Neural cell (in vitro differentiated cells): Measurements from ENCODE around the gene PAIP2. TPM values are rescaled to one million over a fixed set of nuclear protein-coding genes. Genes with fewer than 3 reads are reported as not detected.

Source experiments
- H2AFZ ChIP-seq: fragments of 200-600, 300-800 bp; sonication (generic), shearing (Covaris generic); 2 replicates; pipeline ENCODE4 v1.6.0; 2014; ENCODE audit warnings: low read depth, mild to moderate bottlenecking, antibody characterized with exemption, low read length, moderate library complexity
- H3F3A ChIP-seq: fragments of 200-600 bp; shearing (Covaris generic); 2 replicates; pipeline ENCODE4 v1.6.1; 2016; ENCODE audit warnings: mild to moderate bottlenecking, moderate library complexity, mixed read lengths, antibody characterized with exemption, low read length; ENCODE audit not compliant: insufficient read depth, poor library complexity, severe bottlenecking
- H3K27ac ChIP-seq: fragments of 200-600, 300-800 bp; sonication (generic), shearing (Covaris generic); 2 replicates; pipeline ENCODE4 v1.5.1; 2014; ENCODE audit warnings: mild to moderate bottlenecking, low read length, moderate library complexity
- H3K27me3 ChIP-seq: fragments of 300-800, 200-600 bp; sonication (generic), shearing (Covaris generic); 2 replicates; pipeline ENCODE4 v1.6.0; 2014; ENCODE audit warnings: mild to moderate bottlenecking, low read depth, low read length, moderate library complexity; ENCODE audit not compliant: insufficient read depth
- H3K36me3 ChIP-seq: fragments of 300-800, 200-600 bp; sonication (generic), shearing (Covaris generic); 2 replicates; pipeline ENCODE4 v1.5.1; 2014; ENCODE audit warnings: mild to moderate bottlenecking, antibody characterized with exemption, low read length, moderate library complexity; ENCODE audit not compliant: insufficient read depth
- H3K4me2 ChIP-seq: fragments of 300-800, 200-600 bp; sonication (generic), shearing (Covaris generic); 2 replicates; pipeline ENCODE4 v1.6.0; 2014; ENCODE audit warnings: mild to moderate bottlenecking, low read length
- H3K4me3 ChIP-seq: fragments of 300-800, 200-600 bp; sonication (generic), shearing (Covaris generic); 2 replicates; pipeline ENCODE4 v1.5.1; 2014; ENCODE audit warnings: mild to moderate bottlenecking, low read length, moderate library complexity
- H3K79me2 ChIP-seq: fragments of 200-600 bp; shearing (Covaris generic); replicated peaks from 2 replicates; pipeline ENCODE4 v1.6.0; 2014; ENCODE audit warnings: mild to moderate bottlenecking, low read length, moderate library complexity; ENCODE audit not compliant: insufficient read depth
- H3K9ac ChIP-seq: fragments of 300-800, 200-600 bp; sonication (generic), shearing (Covaris generic); 2 replicates; pipeline ENCODE4 v1.6.1; 2016; ENCODE audit warnings: mild to moderate bottlenecking, low read length, mixed read lengths
- H3K9me2 ChIP-seq: fragments of 200-600 bp; shearing (Covaris generic); 2 replicates; pipeline ENCODE4 v1.6.1; 2016; ENCODE audit warnings: mild to moderate bottlenecking, low read length, mixed read lengths; ENCODE audit not compliant: insufficient read depth
- H3K9me3 ChIP-seq: fragments of 200-600, 300-800 bp; sonication (generic), shearing (Covaris generic); 2 replicates; pipeline ENCODE4 v1.6.1; 2016; ENCODE audit warnings: mild to moderate bottlenecking, mixed run types, low read length, moderate library complexity, mixed read lengths
- H4K20me1 ChIP-seq: fragments of 200-600 bp; shearing (Covaris generic); 2 replicates; pipeline ENCODE4 v1.6.1; 2016; ENCODE audit warnings: mild to moderate bottlenecking, mixed run types; ENCODE audit not compliant: insufficient read depth
- CTCF ChIP-seq: fragments of 450-650 bp; IDR thresholded peaks from 2 replicates; pipeline ENCODE4 v1.5.1; 2014; ENCODE audit warnings: antibody characterized with exemption, mild to moderate bottlenecking, moderate library complexity; ENCODE audit not compliant: poor library complexity, severe bottlenecking
- EP300 ChIP-seq: fragments of 450-650 bp; conservative IDR thresholded peaks from 2 replicates; pipeline ENCODE4 v1.6.1; 2014; ENCODE audit warnings: antibody characterized with exemption, mild to moderate bottlenecking, moderate library complexity; ENCODE audit not compliant: poor library complexity, severe bottlenecking
- EZH2 ChIP-seq: fragments of 200-600, 300-800 bp; shearing (Covaris generic), sonication (generic); IDR thresholded peaks from 2 replicates; pipeline ENCODE4 v1.6.1; 2014; ENCODE audit warnings: antibody characterized with exemption, low read length, borderline replicate concordance, mild to moderate bottlenecking; ENCODE audit not compliant: insufficient read depth, poor library complexity, severe bottlenecking
- MXI1 ChIP-seq: fragments of 450-650 bp; conservative IDR thresholded peaks from 2 replicates; pipeline ENCODE4 v1.6.1; 2014; ENCODE audit warnings: antibody characterized with exemption, mild to moderate bottlenecking; ENCODE audit not compliant: poor library complexity, severe bottlenecking
- POLR2AphosphoS5 ChIP-seq: IDR thresholded peaks from 2 replicates; pipeline ENCODE4 v1.6.1; 2012
- RAD21 ChIP-seq: fragments of 450-650 bp; conservative IDR thresholded peaks from 2 replicates; pipeline ENCODE4 v1.6.1; 2014; ENCODE audit warnings: antibody characterized with exemption, mild to moderate bottlenecking, moderate library complexity
- REST ChIP-seq: IDR thresholded peaks from 2 replicates; pipeline ENCODE4 v1.6.1; 2012; ENCODE audit warnings: borderline replicate concordance
- SMC3 ChIP-seq: fragments of 450-650 bp; conservative IDR thresholded peaks from 2 replicates; pipeline ENCODE4 v1.6.1; 2014; ENCODE audit warnings: antibody characterized with exemption, mild to moderate bottlenecking, moderate library complexity; ENCODE audit not compliant: poor library complexity
- TAF1 ChIP-seq: IDR thresholded peaks from 2 replicates; pipeline ENCODE4 v1.6.1; 2012; ENCODE audit warnings: low read depth
- polyA plus RNA-seq: library from polyadenylated mRNA; depleted of rRNA; stranded (reverse); fragments of >200 nt; gene quantifications from 2 replicates; pipeline ENCODE4 v1.2.3, GENCODE V29; 2014

Gene PAIP2
- polyA plus RNA-seq, 1 donor from 2014 or later: 201 TPM

- no peaks in the 10 kb centered on the region for H3F3A ChIP-seq
- H3K9me2 ChIP-seq: no peaks in the 10 kb centered on the region
- H3K79me2 ChIP-seq: peaks cover 59% of the 10 kb centered on the region
- H3K9me3 ChIP-seq: no peaks in the 10 kb centered on the region
- no peaks in the 10 kb centered on the region for H4K20me1 ChIP-seq
- TF ChIP-seq TAF1 (no peak), RAD21 (no peak), REST (no peak), SMC3 (no peak), POLR2AphosphoS5 (no peak), EZH2 (no peak), MXI1 (no peak), EP300 (no peak), CTCF (no peak)
- H2AFZ ChIP-seq: no peak overlapping the region
- H3K27ac ChIP-seq: no peak overlapping the region
- H3K36me3 ChIP-seq: peaks cover 11% of the 10 kb centered on the region
- H3K4me2 ChIP-seq: no peak overlapping the region
- no peak overlapping the region for H3K4me3 ChIP-seq
- no peak overlapping the region for H3K9ac ChIP-seq
- no peaks in the 10 kb centered on the region for H3K27me3 ChIP-seq
Measured at GRCh38 chr5:139360384-139360783, 18.7 kb downstream of the PAIP2 start.

DNA sequence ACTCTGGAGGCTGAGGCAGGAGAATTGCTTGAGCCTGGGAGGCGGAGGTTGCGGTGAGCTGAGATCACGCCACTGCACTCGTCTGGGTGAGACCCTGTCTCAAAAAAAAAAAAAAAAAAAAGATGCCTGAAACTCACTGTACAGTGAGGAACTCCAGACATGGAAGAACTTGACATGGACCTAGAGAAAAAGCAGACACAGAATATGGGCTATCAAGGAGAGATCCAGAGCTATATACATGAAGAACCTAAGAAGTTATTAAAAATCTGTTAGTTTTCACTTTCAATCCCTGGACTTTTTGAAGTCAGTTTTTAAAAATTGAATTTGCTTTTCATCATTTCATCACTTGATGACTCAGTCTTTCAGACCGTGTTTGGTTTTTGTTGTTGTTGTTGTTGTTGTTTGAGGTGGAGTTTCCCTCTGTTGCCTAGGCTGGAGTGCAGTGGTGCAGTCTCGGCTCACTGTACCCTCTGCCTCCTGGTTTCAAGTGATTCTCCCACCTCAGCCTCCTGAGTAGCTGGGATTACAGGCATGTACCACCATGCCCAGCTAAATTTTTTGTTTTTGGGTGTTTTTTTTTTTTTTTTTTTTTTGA lies 20.3 kb downstream of the PAIP2 start:
- Histone ChIP-seq H3K4me2 (no peak overlapping the region), H3K9ac (no peak overlapping the region), H3K36me3 (peaks cover 12% of the 10 kb centered on the region), H3F3A (no peaks in the 10 kb centered on the region), H2AFZ (no peak overlapping the region), H3K9me2 (no peaks in the 10 kb centered on the region), H3K27me3 (no peaks in the 10 kb centered on the region), H4K20me1 (no peaks in the 10 kb centered on the region), H3K9me3 (no peaks in the 10 kb centered on the region), H3K79me2 (peaks cover 44% of the 10 kb centered on the region), H3K4me3 (no peak overlapping the region), H3K27ac (no peak overlapping the region)
- TF ChIP-seq SMC3 (no peak), REST (no peak), RAD21 (no peak), POLR2AphosphoS5 (no peak), MXI1 (no peak)
